HL-60/S4 treated with retinoic acid at 250 ng/mL for 4 days and 3 days (cell line): Measurements from ENCODE around the gene LYPD5.
"Not testable (repeated sequence)": the region's sequence is repeated elsewhere in the genome, so short reads cannot be mapped to it uniquely, and the experiment has no call there.

Experiments
- in situ Hi-C: fragments of 300-500 bp; cut with MboI; formaldehyde crosslinking; loops from 2 replicates; pipeline ENCODE4 v1.7.0; 2022; ENCODE audit warnings: low sequenced_read_pairs

LYPD5 gene

DNA sequence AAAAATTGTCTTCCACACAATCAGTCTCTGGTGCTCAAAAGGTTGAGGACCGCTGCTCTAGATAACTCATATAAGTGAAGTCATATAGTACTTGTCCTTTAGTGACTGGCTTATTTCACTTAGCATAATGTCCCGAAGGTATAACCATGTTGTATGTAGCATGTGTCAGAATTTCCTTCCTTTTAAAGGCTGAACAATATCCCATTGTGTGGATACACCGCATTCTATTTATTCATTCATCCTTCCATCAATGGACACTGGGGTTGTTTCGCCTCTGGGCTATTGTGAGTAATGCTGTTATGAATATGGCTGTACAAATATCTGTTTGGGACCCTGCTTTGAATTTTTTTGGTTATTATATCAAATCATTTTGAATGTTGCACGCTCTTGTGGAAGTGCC is 4.6 kb upstream of the LYPD5 start:
- in situ Hi-C loops = no loop called here

GRCh38 chr19:43806401-43806800 is 4.2 kb upstream of the LYPD5 start:
- in situ Hi-C loops = not testable (repeated sequence)

DNA sequence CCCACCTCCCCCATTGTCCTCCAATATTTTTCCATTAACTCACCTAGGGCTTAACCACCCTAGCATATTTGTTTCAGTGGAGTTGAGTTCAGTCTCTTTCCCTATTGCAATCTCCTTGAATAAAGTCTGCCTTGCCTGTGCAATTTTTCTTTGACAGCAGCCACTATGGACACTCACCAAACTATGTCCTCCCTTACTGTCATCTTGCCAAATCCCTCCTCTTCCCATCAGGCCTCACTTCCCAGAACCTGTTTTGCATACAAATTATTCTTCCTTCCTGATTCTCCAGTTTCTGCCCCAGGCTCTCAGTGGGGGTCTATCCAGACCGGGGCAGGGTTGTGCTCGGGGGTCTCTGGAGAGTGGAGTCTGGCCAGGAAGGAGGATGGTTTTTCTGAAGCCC is 2.2 kb upstream of the LYPD5 start:
- in situ Hi-C loops = no loop called here

DNA sequence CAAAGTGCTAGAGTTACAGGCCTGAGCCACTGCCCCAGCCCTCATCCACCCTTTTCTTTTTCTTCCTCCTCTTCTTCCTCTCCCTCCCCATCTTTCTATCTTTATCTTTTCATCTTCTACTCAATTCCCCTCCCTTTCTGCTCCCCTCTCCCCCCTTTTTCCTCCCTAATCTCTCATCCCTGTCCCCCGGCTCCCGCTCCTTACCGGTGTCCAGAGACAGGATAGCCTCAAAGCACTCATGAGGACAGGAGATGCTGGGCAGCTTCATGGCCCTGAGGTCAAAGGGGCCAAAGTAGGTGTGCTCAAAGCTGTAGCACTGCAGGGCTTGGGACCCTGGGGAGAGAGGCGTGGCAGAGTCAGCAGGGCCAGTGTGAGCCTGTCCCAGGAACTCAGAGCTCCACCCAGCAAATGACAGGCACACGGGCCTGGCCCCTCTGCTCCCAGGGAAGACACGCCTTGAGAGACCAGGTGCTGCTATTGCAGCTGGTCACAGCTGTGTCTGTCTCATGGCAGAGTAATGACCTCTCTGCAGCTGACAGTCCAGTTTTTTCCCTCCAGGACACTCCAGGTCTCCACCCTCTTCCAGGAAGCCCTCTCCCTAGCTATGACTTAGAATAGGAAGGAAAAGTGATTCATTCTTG is 2.6 kb downstream of the LYPD5 start:
- in situ Hi-C loops = no loop called here

DNA sequence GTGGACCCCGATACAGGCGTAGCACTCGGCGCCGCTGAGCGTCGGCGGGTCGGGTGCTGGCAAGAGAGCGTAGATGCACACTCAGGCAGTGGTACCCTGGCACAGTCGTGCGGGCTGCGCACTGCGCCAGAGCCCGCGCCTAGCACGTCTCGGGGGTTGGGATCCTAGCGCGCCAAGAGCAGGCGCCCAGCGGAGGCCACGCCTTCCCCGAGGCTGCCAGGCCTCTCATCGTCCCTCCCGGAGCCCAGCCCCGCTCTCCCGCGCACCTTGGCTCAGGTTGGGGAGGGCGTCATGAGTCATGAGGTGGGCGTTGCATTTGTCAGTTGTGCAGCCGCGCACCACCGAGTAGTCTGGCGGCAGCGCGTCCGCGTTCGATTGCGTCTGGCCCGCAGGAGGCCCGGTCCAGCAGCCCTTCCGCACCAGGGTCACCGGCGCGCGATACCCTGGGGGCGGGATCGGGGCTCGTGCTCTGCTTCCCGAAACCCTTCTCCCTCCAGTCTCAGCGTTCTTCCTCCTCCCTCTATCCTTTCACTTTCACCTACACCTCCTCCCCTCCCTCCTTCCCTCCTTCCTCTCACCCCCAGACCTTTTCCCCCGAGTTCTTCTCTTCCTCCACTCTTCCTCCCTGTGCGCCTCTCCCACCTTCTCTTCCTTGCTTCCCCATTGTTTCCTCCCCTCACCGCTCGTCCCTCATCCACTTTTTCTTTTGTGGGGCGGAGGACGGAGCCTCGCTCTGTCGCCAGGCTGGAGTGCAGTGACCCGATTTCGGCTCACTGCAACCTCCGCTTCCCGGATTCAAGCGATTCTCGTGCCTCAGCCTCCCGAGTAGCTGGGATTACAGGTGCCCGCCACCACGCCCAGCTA is 3.5 kb downstream of the LYPD5 start:
- in situ Hi-C loops = no loop called here

DNA sequence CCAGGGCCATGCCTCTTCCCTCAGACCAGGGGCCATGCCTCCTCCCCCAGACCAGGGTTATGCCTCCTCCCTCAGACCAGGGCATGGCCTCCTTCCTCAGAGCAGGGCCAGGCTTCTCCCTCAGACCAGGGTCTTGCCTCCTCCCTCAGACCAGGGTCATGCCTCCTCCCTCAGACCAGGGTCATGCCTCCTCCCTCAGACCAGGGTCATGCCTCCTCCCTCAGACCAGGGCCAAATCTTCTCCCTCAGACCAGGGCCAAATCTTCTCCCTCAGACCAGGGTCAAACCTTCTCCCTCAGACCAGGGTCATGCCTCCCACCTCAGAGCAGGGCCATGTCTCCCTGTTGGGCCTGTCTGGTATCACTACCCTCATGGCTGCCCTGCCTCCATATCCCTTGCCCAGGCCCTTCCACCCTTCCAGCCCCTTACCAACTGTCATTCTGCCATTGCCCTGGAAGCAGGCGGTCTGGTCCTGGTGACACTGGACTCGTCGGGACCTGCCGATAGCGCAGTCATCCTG is 4.2 kb downstream of the LYPD5 start:
- in situ Hi-C loops = no loop called here

- in situ Hi-C loops = no loop called here
Measured at GRCh38 chr19:43797556-43797955, 4.7 kb downstream of the LYPD5 start.

- in situ Hi-C loops = no loop called here
Measured at GRCh38 chr19:43797118-43797517, 5.1 kb downstream of the LYPD5 start.

- in situ Hi-C loops = no loop called here
Measured at GRCh38 chr19:43790587-43790986, 11.7 kb downstream of the LYPD5 start.

DNA sequence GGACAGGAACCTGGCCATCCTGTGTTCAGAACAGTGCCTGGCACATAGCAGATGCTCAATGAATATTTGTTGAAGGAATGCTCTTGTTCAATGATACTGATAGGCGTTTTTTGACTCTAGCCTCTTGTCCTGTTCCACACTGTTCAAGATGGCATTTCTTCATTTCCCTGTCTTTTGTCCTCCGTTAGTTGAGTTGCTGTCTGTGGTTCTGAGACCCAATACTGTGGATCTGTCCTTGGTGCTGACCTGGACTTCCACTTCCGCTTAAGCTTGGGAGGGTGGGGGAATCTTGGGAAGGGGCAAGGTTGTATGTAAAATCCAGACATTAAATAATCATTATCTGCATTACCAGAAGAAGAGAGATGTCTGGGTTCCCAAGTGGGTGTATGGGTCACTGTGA is 13.2 kb downstream of the LYPD5 start:
- in situ Hi-C loops = no loop called here

DNA sequence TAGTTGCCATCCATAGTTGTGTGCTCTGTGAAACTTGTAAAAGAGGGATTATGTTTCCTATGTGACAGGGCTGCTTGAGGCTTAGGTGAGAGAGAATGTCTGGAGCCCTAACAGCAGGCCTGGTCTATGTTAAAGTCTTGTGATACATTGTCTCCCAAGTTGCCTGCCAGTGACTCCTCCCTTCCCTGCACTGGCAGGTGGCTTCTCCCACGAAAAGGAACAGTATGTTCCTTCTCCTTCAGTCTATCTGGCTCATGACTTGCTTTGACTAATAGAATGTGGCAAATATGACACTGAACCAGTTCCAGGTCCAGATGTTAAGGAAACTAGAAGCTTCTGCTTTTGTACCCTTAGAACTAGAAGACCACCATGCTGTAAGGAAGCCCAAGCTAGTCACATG is 15.6 kb downstream of the LYPD5 start:
- in situ Hi-C loops = no loop called here

DNA sequence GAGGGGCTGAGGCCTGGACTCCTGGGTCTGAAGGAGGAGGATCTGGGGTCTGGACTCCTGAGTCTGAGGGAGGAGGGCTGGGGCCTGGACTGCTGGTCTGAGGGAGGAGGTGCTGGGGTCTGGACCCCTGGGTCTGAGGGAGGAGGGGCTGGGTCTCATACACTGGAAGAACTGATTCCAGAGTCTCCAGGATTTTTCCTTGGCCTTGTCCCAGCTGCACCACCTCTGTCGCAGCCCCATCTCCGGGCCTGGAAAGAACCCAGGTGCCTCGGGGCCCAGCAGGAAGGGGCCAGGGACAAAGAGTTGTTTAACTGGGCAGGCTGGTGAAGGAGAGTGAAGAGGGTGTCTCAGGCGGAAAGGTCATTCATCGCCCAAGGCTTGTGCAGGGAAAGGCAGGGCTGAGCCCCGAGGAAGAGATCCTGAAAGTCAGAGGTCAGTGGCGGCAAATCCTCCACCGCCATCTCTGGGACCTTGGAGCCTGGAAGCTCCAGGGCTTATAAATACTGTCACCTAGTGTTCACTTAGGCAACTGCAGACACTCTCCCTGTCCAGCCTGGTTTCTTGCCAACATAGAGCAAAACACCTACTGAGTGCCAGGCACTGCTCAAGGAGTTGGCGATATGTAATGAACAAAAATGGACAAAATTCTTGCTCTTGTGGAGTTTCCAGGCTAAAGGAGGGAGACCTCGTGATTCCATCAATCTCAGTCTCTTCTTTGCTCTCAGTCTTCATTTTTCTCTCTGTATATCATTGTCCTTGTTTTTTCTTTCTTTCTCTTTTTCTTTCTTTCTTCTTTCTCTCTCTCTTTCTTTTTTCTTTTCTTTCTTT is 17.1 kb downstream of the LYPD5 start:
- in situ Hi-C loops = no loop called here

GRCh38 chr19:43784241-43784980 is 17.8 kb downstream of the LYPD5 start:
- in situ Hi-C loops = no loop called here

DNA sequence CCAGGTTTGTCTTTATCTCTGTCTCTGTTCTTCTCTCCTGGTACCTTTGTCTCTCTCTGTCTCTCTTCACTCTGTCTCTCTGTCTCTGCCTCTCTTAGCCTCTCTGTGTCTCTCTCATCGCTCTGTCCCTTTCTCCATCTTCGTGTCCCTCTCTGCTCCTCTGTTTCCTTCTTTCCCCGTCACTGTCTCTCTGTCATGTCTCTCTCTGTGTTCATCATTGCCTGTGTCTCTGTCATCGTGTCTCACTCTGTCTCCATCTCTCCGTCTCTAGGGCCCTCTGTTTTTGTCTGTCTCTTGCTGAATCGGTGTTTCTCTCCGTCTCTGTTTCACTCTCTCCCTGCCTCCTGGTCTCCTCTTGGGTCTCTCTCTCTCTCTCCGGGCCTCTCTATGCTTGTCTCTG is 18.6 kb downstream of the LYPD5 start:
- in situ Hi-C loops = no loop called here

DNA sequence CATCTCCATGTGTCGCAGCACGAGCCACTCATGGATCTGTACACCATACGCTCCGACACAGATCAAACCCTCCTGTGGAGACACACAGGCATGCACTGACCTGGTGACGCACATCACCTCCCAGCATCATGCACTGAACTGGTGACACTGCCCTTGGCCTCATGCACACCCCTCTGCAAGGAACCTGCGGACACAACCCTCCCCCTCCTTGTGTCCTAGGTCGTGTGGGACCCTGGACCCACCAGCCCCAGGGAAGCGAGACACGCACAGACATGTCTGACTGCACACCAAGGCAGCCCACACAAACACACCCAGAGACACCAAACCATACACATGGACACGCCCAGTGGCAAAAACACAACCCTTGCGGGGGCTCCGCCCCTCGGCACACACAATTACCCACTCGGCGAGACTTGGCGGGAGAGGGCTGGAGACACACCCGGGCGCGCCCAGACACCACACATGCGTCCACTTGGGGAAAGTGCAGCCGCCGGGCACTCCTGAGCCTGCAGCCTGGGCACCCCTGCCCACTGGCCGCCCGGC is 19.5 kb downstream of the LYPD5 start:
- in situ Hi-C loops = no loop called here

GRCh38 chr19:43782311-43782660 is 20.0 kb downstream of the LYPD5 start:
- in situ Hi-C loops = no loop called here

GRCh38 chr19:43781630-43782310 is 20.5 kb downstream of the LYPD5 start:
- in situ Hi-C loops = no loop called here

DNA sequence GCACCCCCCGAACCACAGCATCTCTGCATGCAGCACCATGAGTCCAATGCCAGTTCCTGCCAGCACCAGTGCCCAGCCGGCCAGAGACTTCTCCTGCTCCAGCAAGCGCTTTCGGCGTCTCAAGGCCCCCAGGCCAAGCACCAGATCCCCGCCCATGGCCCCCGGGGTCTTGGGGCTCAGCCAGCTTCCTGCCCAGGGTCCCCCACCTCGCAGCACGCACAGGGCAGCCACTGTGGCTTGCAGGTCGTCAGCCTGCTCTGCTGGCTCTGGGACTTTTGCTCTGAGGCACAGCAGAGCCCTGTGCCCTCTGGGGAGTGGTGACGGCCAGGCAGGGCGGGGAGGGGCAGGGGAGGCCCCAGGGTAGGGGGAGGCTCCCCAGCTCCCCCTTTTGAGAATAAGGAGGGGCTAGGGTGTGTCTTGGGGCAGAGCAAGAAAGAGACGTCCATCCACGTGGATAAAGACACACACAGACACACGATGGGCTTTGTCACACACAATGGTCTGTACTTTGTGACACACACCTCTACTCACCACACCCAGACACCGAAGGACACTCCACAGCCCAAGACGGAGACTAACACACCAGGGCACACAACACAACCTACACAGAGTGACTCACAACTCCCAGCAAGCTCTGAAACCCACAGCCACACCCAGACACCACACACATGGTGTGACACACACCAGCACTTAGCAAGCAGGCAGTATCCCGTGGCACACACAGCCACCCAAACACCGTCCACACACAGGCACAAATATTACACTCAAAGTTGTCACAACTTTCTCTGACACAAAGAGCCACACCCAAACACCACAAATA is 21.3 kb downstream of the LYPD5 start, which contains the start of gene KCNN4:
TSS of gene KCNN4 (minus strand) at position 268 of the 820 bp plus-strand sequence. CDS start at position 156, 112 bp downstream.
- in situ Hi-C loops = no loop called here

DNA sequence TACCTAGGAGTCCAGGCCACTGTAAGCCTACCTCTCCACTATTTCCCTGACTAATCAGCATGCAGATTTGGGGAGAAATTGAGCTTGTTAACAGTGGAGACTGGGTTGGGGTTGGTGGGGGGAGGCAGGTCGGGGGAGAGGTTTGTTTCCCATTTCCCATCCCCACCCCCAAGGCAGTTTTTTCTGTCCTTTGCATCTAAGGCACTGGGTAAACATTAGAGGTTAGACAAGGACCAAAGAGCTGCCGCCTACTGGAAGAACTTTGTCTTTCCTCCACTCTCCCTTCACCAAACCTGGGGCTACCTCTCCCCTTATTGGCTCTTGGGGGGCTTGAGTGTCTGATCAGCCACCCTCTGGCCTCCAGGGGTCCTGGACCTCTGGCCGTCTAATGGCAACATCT is 22.4 kb downstream of the LYPD5 start:
- in situ Hi-C loops = no loop called here
